ENCODE data around the gene SARDH. TPM values are rescaled to one million over a fixed set of nuclear protein-coding genes. Genes with fewer than 3 reads are reported as not detected.
"Not testable (repeated sequence)": the region's sequence is repeated elsewhere in the genome, so short reads cannot be mapped to it uniquely, and the experiment has no call there.

SARDH gene
- total and polyA plus RNA-seq, 2 donors (not counting 1 experiment from before 2014, with no cell fraction given), result 0.03 to 0.07 TPM

DNA sequence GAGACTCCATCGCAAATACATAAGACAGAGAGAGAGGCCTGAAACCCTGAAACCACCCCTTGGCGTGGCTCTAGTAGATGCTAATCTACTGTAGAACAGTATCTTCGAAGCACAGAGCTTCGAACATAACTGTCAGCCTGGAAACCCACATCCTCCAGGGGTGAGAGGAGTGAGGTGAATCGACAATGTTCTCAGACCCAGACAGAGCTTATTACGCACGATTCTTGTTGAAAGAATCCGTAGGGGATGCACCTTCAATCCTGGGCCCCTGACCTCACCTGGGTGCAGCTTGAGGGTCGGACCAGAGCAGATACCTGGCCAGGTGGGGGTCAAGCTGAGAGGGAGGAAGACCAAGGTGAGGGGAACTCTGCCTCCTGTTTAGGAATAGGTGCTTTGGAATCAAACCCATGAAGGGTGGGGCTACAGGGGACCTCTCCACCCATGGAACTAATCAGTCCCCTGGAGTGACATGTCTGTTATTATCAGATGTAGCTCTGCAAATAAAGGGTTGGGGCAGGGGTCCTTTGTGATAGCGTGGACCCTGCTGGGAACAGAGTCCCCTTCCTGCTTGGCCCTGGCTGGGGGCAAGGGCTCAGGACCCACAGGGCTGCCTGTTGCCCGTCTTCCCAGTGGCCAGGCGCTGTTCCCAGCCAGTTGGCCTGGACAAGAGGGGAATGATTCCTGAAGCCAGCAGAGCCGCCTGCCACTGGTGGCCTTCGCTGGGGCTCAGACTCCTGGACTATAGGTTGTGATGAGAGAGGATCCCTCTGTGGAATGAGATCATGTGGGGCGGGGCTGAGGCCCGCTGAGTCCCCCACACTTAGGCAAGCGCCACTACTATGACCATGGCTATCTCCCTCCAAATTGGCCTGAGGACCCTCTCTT is 60.8 kb downstream of the SARDH start:
- ATAC-seq (ENCODE audit: low read depth), result no peak
- no peaks in the 10 kb centered on the region for H3K4me1 ChIP-seq (ENCODE audit: control insufficient read depth in 2 of 2, insufficient read depth in 2 of 2, low read length in 2 of 2)
- ChIA-PET POLR2A (no interaction called here), CTCF (no interaction called here)
- H3K27me3 ChIP-seq (replicated peaks in 1 of 4; ENCODE audit: control extremely low read depth in 1 of 4, control insufficient read depth in 3 of 4, insufficient read depth in 4 of 4, low read length in 3 of 4), result no peaks in the 10 kb centered on the region
- no peaks in the 10 kb centered on the region for H4K20me1 ChIP-seq (ENCODE audit: control insufficient read depth, insufficient read depth, low read length, poor library complexity, severe bottlenecking)
- H3K4me2 ChIP-seq (replicated peaks; ENCODE audit: low read depth, low read length, poor library complexity, severe bottlenecking), result no peak overlapping the region
- intact Hi-C loops (cut with micrococcal nuclease), result no loop called here
- TF ChIP-seq, protein P1, sequence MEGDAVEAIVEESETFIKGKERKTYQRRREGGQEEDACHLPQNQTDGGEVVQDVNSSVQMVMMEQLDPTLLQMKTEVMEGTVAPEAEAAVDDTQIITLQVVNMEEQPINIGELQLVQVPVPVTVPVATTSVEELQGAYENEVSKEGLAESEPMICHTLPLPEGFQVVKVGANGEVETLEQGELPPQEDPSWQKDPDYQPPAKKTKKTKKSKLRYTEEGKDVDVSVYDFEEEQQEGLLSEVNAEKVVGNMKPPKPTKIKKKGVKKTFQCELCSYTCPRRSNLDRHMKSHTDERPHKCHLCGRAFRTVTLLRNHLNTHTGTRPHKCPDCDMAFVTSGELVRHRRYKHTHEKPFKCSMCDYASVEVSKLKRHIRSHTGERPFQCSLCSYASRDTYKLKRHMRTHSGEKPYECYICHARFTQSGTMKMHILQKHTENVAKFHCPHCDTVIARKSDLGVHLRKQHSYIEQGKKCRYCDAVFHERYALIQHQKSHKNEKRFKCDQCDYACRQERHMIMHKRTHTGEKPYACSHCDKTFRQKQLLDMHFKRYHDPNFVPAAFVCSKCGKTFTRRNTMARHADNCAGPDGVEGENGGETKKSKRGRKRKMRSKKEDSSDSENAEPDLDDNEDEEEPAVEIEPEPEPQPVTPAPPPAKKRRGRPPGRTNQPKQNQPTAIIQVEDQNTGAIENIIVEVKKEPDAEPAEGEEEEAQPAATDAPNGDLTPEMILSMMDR (IDR thresholded peaks at IDR 0.05), result no peak
- TF ChIP-seq EZH2 (IDR thresholded peaks at IDR 0.05; ENCODE audit: borderline replicate concordance, insufficient read depth, low read depth, low read length, poor library complexity, severe bottlenecking), result no peak
- WGBS (ENCODE audit: insufficient coverage), result 88% methylated on average over 13 of the region's 17 CpGs
- no peak overlapping the region for H3K4me3 ChIP-seq (ENCODE audit: control extremely low read depth in 1 of 5, extremely low read depth in 1 of 5, insufficient read depth in 1 of 5, low read depth in 2 of 5, low read length in 4 of 5)
- no peak overlapping the region for H3K9ac ChIP-seq (ENCODE audit: low read length)
- DNase-seq, result no peak
- no peak overlapping the region for H3K27ac ChIP-seq (ENCODE audit: low read length in 2 of 2)
- Mint-ChIP-seq H3K9me3 (ENCODE audit: insufficient read depth) (no peaks in the 10 kb centered on the region), H3K27ac (no peak overlapping the region), H3K27me3 (peaks cover 4% of the 10 kb centered on the region), H3K4me3 (no peak overlapping the region), H3K4me1 (peaks cover 2% of the 10 kb centered on the region)
- no peaks in the 10 kb centered on the region for H3K36me3 ChIP-seq (replicated peaks in 1 of 2; ENCODE audit: control extremely low read depth in 1 of 2, control insufficient read depth in 1 of 2, extremely low read depth in 1 of 2, insufficient read depth in 2 of 2, low read length in 1 of 2)
- no peak overlapping the region for H2AFZ ChIP-seq (ENCODE audit: insufficient read depth, low read depth, low read length, poor library complexity, severe bottlenecking)
- no peaks in the 10 kb centered on the region for H3K9me3 ChIP-seq (ENCODE audit: control extremely low read depth in 1 of 3, control insufficient read depth in 2 of 3, insufficient read depth in 1 of 3, low read length in 2 of 3)
- H3K79me2 ChIP-seq (ENCODE audit: control insufficient read depth, insufficient read depth, low read length), result no peaks in the 10 kb centered on the region

GRCh38 chr9:133676450-133676849 is 61.7 kb downstream of the SARDH start:
- ChIA-PET CTCF (no interaction called here), POLR2A (no interaction called here)
- DNase-seq, result no peak
- H3K27me3 Mint-ChIP-seq, result peaks cover 8% of the 10 kb centered on the region
- Histone ChIP-seq H3K9me3 (ENCODE audit: control extremely low read depth in 1 of 3, control insufficient read depth in 2 of 3, insufficient read depth in 1 of 3, low read length in 2 of 3) (peaks cover 0 to 4% (median 0%) of the 10 kb centered on the region in 3 donors), H3K79me2 (ENCODE audit: control insufficient read depth, insufficient read depth, low read length) (no peaks in the 10 kb centered on the region), H4K20me1 (ENCODE audit: control insufficient read depth, insufficient read depth, low read length, poor library complexity, severe bottlenecking) (no peaks in the 10 kb centered on the region), H3K27ac (ENCODE audit: low read length in 2 of 2) (no peak overlapping the region), H3K4me3 (ENCODE audit: control extremely low read depth in 1 of 5, extremely low read depth in 1 of 5, insufficient read depth in 1 of 5, low read depth in 2 of 5, low read length in 4 of 5) (no peak overlapping the region), H3K9ac (ENCODE audit: low read length) (no peak overlapping the region), H3K27me3 (replicated peaks in 1 of 4; ENCODE audit: control extremely low read depth in 1 of 4, control insufficient read depth in 3 of 4, insufficient read depth in 4 of 4, low read length in 3 of 4) (no peaks in the 10 kb centered on the region), H3K4me2 (replicated peaks; ENCODE audit: low read depth, low read length, poor library complexity, severe bottlenecking) (no peak overlapping the region), H3K36me3 (replicated peaks in 1 of 2; ENCODE audit: control extremely low read depth in 1 of 2, control insufficient read depth in 1 of 2, extremely low read depth in 1 of 2, insufficient read depth in 2 of 2, low read length in 1 of 2) (no peaks in the 10 kb centered on the region), H2AFZ (ENCODE audit: insufficient read depth, low read depth, low read length, poor library complexity, severe bottlenecking) (no peak overlapping the region), H3K4me1 (ENCODE audit: control insufficient read depth in 2 of 2, insufficient read depth in 2 of 2, low read length in 2 of 2) (no peaks in the 10 kb centered on the region)
- no peaks in the 10 kb centered on the region for H3K9me3 Mint-ChIP-seq (ENCODE audit: insufficient read depth)
- no peaks in the 10 kb centered on the region for H3K4me1 Mint-ChIP-seq
- intact Hi-C loops (cut with micrococcal nuclease), result no loop called here
- TF ChIP-seq, protein P1 (IDR thresholded peaks at IDR 0.05), result no peak
- no peak for TF ChIP-seq EZH2 (IDR thresholded peaks at IDR 0.05; ENCODE audit: borderline replicate concordance, insufficient read depth, low read depth, low read length, poor library complexity, severe bottlenecking)
- ATAC-seq (ENCODE audit: low read depth), result no peak
- WGBS (ENCODE audit: insufficient coverage), result 88% methylated on average over 10 of the region's 10 CpGs
- no peak overlapping the region for H3K4me3 Mint-ChIP-seq
- no peak overlapping the region for H3K27ac Mint-ChIP-seq

GRCh38 chr9:133675796-133676195 is 62.4 kb downstream of the SARDH start:
- H3K36me3 ChIP-seq (replicated peaks in 1 of 2; ENCODE audit: control extremely low read depth in 1 of 2, control insufficient read depth in 1 of 2, extremely low read depth in 1 of 2, insufficient read depth in 2 of 2, low read length in 1 of 2); DNase-seq; H3K9me3 ChIP-seq (ENCODE audit: control extremely low read depth in 1 of 3, control insufficient read depth in 2 of 3, insufficient read depth in 1 of 3, low read length in 2 of 3); H3K4me1 Mint-ChIP-seq; H3K79me2 ChIP-seq (ENCODE audit: control insufficient read depth, insufficient read depth, low read length); H3K4me3 ChIP-seq (ENCODE audit: control extremely low read depth in 1 of 5, extremely low read depth in 1 of 5, insufficient read depth in 1 of 5, low read depth in 2 of 5, low read length in 4 of 5); CTCF ChIA-PET; H3K4me3 Mint-ChIP-seq; H3K9me3 Mint-ChIP-seq (ENCODE audit: insufficient read depth); H3K27me3 Mint-ChIP-seq; H3K4me2 ChIP-seq (replicated peaks; ENCODE audit: low read depth, low read length, poor library complexity, severe bottlenecking); ATAC-seq (ENCODE audit: low read depth); H2AFZ ChIP-seq (ENCODE audit: insufficient read depth, low read depth, low read length, poor library complexity, severe bottlenecking); intact Hi-C loops (cut with micrococcal nuclease); H3K4me1 ChIP-seq (ENCODE audit: control insufficient read depth in 2 of 2, insufficient read depth in 2 of 2, low read length in 2 of 2); H3K9ac ChIP-seq (ENCODE audit: low read length); H3K27ac ChIP-seq (ENCODE audit: low read length in 2 of 2); H3K27ac Mint-ChIP-seq; H4K20me1 ChIP-seq (ENCODE audit: control insufficient read depth, insufficient read depth, low read length, poor library complexity, severe bottlenecking); H3K27me3 ChIP-seq (replicated peaks in 1 of 4; ENCODE audit: control extremely low read depth in 1 of 4, control insufficient read depth in 3 of 4, insufficient read depth in 4 of 4, low read length in 3 of 4): not testable (repeated sequence)
- WGBS (ENCODE audit: insufficient coverage), result no CpG with 5 or more reads among the region's 3 CpGs
- POLR2A ChIA-PET, result interaction anchor here (0.6 kb wide), 1 partner anchor 9 kb away, joined by 5 read pairs; no protein-coding TSS in a partner anchor
